ENCODE results near the gene RALGPS2.

The RALGPS2 gene

DNA sequence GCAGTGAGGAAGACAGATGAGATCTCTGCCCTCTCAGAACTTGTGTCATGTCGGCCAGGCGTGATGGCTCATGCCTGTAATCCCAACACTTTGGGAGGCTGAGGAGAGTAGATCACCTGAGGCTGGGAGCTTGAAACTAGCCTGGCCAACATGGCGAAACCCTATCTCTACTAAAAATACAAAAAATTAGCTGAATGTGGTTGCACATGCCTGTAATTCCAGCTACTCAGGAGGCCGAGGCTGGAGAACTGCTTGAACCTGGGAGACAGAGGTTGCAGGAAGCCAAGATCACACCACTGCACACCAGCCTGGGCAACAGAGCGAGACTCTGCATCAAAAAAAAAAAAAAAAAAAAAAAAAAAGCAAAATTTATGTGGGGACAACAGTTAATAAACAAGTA lies 40.9 kb upstream of the RALGPS2 start:
- no peaks in the 10 kb centered on the region for H3K36me3 ChIP-seq
- no peaks in the 10 kb centered on the region for H3K9me3 ChIP-seq
- no peak for TF ChIP-seq CTCF (IDR thresholded peaks at IDR 0.05)
- H3K4me3 ChIP-seq (ENCODE audit: low read depth in 1 of 2, low read length in 1 of 2): no peak overlapping the region
- peaks cover 13 to 20% of the 10 kb centered on the region in 2 experiments for H3K4me1 ChIP-seq (ENCODE audit: control insufficient read depth in 1 of 2, insufficient read depth in 1 of 2, low read depth in 1 of 2, low read length in 1 of 2)
- H3K27me3 ChIP-seq: no peaks in the 10 kb centered on the region
- no peak overlapping the region for H3K27ac ChIP-seq

DNA sequence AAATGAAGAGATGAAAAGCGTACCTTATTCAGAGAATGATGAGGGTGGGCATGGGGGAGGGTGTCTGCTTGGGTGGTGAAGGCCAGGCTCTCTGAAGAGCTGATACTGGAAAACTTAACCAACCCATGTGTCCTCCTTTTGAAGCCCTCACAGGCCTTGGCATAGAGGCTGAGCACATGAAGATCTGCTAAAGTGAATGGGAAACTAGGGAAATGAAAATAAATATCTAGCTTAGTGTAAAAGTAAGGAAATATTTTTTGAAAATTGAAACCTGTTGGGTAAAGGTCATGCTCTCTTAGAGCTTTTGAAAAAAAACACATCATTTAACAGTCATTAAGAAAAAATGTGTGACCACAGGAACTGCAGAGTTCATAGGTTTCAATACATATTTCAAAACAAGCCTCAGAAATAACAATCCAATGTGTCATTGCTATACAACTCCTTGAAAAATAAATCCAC lies 40.5 kb upstream of the RALGPS2 start:
- no peaks in the 10 kb centered on the region for H3K36me3 ChIP-seq
- TF ChIP-seq CTCF (IDR thresholded peaks at IDR 0.05): no peak
- H3K4me3 ChIP-seq (ENCODE audit: low read depth in 1 of 2, low read length in 1 of 2): no peak overlapping the region
- H3K27ac ChIP-seq: no peak overlapping the region
- H3K4me1 ChIP-seq (ENCODE audit: control insufficient read depth in 1 of 2, insufficient read depth in 1 of 2, low read depth in 1 of 2, low read length in 1 of 2): peaks cover 13 to 20% of the 10 kb centered on the region in 2 experiments
- no peaks in the 10 kb centered on the region for H3K27me3 ChIP-seq
- no peaks in the 10 kb centered on the region for H3K9me3 ChIP-seq

DNA sequence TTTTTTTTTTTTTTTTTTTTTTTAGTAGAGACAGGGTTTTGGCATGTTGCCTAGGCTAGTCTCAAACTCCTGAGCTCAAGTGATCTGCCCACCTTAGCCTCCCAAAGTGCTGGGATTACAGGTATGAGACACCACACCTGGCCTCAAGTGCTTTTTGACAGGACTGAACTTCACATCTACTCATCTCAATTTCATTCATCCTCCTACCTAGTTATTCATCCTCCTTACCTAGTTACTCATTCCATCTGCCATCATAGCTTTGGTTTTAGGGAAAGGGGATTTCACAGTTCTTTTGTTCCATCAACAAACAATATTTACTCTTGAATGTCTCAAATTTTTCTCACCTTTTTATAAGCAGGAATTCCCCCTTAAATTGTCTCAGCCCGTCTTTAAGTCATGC lies 38.6 kb upstream of the RALGPS2 start:
- Histone ChIP-seq H3K4me3 (ENCODE audit: low read depth in 1 of 2, low read length in 1 of 2) (no peak overlapping the region), H3K4me1 (ENCODE audit: control insufficient read depth in 1 of 2, insufficient read depth in 1 of 2, low read depth in 1 of 2, low read length in 1 of 2) (peaks cover 13 to 20% of the 10 kb centered on the region in 2 experiments), H3K27me3 (no peaks in the 10 kb centered on the region), H3K9me3 (no peaks in the 10 kb centered on the region), H3K27ac (no peak overlapping the region), H3K36me3 (no peaks in the 10 kb centered on the region)
- TF ChIP-seq CTCF (IDR thresholded peaks at IDR 0.05): no peak

GRCh38 chr1:178688244-178688643 lies 36.8 kb upstream of the RALGPS2 start:
- H3K9me3 ChIP-seq: no peaks in the 10 kb centered on the region
- H3K36me3 ChIP-seq: no peaks in the 10 kb centered on the region
- TF ChIP-seq CTCF (IDR thresholded peaks at IDR 0.05): no peak
- peaks cover 18 to 31% of the 10 kb centered on the region in 2 experiments for H3K4me1 ChIP-seq (ENCODE audit: control insufficient read depth in 1 of 2, insufficient read depth in 1 of 2, low read depth in 1 of 2, low read length in 1 of 2)
- peak overlapping the region; percentile 44 for H3K27ac ChIP-seq
- H3K27me3 ChIP-seq: no peaks in the 10 kb centered on the region
- no peak overlapping the region for H3K4me3 ChIP-seq (ENCODE audit: low read depth in 1 of 2, low read length in 1 of 2)

DNA sequence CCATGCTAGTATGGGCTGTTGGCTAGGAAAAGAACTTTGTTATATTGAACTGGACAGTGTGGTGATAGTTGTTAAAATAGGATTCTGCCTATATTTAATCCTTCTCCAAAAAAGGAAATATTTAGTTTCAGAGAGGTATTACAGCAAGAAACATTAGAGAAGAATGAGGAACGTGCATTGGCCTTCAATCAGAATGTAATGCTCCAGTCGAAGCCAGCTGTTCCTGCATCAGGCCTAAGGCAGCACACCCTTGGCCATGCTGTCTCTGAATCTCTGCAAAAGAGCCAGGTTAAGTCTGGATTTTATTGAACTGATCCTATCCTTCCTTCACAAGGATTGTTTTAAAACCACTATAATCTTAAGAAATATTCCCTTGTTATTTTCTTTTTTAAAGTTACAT lies 35.3 kb upstream of the RALGPS2 start:
- Histone ChIP-seq H3K36me3 (no peaks in the 10 kb centered on the region), H3K9me3 (no peaks in the 10 kb centered on the region), H3K27ac (no peak overlapping the region), H3K4me1 (ENCODE audit: control insufficient read depth in 1 of 2, insufficient read depth in 1 of 2, low read depth in 1 of 2, low read length in 1 of 2) (peaks cover 18 to 28% of the 10 kb centered on the region in 2 experiments), H3K27me3 (no peaks in the 10 kb centered on the region), H3K4me3 (ENCODE audit: low read depth in 1 of 2, low read length in 1 of 2) (no peak overlapping the region)
- TF ChIP-seq CTCF (IDR thresholded peaks at IDR 0.05): no peak

DNA sequence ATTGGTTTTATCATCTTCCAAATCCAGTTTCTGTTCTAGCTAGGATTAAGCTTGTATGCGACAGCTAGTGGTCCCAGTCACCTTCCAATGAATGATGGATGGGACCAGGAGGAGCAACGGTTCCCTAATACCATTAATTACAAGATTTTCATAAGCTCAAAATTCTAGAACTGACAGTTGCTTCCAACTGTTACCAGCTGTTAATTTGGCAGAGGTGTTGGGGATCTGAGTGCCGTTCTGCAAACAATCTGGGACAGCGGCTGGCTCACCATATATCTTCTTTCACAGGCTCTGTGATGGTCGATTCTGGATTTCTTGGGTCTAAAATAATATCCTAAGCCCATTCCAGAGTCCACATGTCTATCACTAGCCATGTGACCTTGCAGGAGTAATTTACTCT lies 34.5 kb upstream of the RALGPS2 start:
- TF ChIP-seq CTCF (IDR thresholded peaks at IDR 0.05): no peak
- Histone ChIP-seq H3K36me3 (no peaks in the 10 kb centered on the region), H3K4me3 (ENCODE audit: low read depth in 1 of 2, low read length in 1 of 2) (no peak overlapping the region), H3K27me3 (no peaks in the 10 kb centered on the region), H3K4me1 (ENCODE audit: control insufficient read depth in 1 of 2, insufficient read depth in 1 of 2, low read depth in 1 of 2, low read length in 1 of 2) (peaks cover 18 to 28% of the 10 kb centered on the region in 2 experiments), H3K27ac (no peak overlapping the region), H3K9me3 (no peaks in the 10 kb centered on the region)

All from neutrophil (primary cell).